Peyer's patch (tissue), 4 donors: Measurements from ENCODE around the gene DPCD. TPM values are rescaled to one million over a fixed set of nuclear protein-coding genes. Genes with fewer than 3 reads are reported as not detected.
A peak's percentile ranks its signal among the peaks of the same experiment; 100 is the strongest.
"Not testable (repeated sequence)": the region's sequence is repeated elsewhere in the genome, so short reads cannot be mapped to it uniquely, and the experiment has no call there.

Experiments
- DNase-seq, 3 donors: peaks; one replicate each; pipeline ENCODE4 v3.0.0-alpha.2; 2017 to 2019
- H3K27ac ChIP-seq, 4 donors: fragments of 200-600 bp; sonication (generic); one replicate each; pipeline ENCODE4 v1.5.1; 2016 to 2019
- H3K27me3 ChIP-seq, 2 donors: fragments of 200-600 bp; sonication (generic); one replicate each; pipeline ENCODE4 v1.5.1; 2019
- H3K36me3 ChIP-seq, 3 donors: fragments of 200-600 bp; sonication (generic); one replicate each; pipeline ENCODE4 v1.5.1; 2016 to 2019
- H3K4me1 ChIP-seq, 4 donors: fragments of 200-600 bp; sonication (generic); one replicate each; pipeline ENCODE4 v1.5.1; 2016 to 2019
- H3K4me3 ChIP-seq, 4 donors: fragments of 200-600 bp; sonication (generic); 1 replicate in 3 of 4; 2 replicates in 1 of 4; pipeline ENCODE4 v1.5.1; 2016 to 2019; ENCODE audit warnings: mild to moderate bottlenecking in 1 of 4
- H3K9me3 ChIP-seq, 4 donors: fragments of 200-600 bp; sonication (generic); one replicate each; pipeline ENCODE4 v1.5.1; 2016 to 2019; ENCODE audit warnings: mild to moderate bottlenecking in 1 of 4
- POLR2A ChIP-seq, 2 donors: fragments of 450-650 bp; IDR thresholded peaks; one replicate each; pipeline ENCODE4 v1.5.1; 2017; ENCODE audit warnings: antibody characterized with exemption in 2 of 2, mild to moderate bottlenecking in 2 of 2, moderate library complexity in 2 of 2
- total RNA-seq, 4 donors: library from RNA; depleted of rRNA; stranded (reverse); fragments of >200 nt; gene quantifications; one replicate each; pipeline ENCODE4 v1.1.0, GENCODE V29; 2016
- TF ChIP-seq, protein P1 (sequence below), 6 experiments: fragments of 450-650 bp in 4 of 6; fragments of 200-600 bp in 2 of 6; sonication (generic) in 1 of 6; IDR thresholded peaks; one replicate each; pipeline ENCODE4 v1.5.1; 2017 to 2019; ENCODE audit warnings: antibody characterized with exemption in 6 of 6, mild to moderate bottlenecking in 3 of 6, moderate library complexity in 1 of 6

The DPCD gene
- total RNA-seq, 4 donors from 2014 or later, result 2.3 to 14.0 (median 8.5) TPM

- no peaks in the 10 kb centered on the region for H3K27me3 ChIP-seq
- TF ChIP-seq, protein P1, sequence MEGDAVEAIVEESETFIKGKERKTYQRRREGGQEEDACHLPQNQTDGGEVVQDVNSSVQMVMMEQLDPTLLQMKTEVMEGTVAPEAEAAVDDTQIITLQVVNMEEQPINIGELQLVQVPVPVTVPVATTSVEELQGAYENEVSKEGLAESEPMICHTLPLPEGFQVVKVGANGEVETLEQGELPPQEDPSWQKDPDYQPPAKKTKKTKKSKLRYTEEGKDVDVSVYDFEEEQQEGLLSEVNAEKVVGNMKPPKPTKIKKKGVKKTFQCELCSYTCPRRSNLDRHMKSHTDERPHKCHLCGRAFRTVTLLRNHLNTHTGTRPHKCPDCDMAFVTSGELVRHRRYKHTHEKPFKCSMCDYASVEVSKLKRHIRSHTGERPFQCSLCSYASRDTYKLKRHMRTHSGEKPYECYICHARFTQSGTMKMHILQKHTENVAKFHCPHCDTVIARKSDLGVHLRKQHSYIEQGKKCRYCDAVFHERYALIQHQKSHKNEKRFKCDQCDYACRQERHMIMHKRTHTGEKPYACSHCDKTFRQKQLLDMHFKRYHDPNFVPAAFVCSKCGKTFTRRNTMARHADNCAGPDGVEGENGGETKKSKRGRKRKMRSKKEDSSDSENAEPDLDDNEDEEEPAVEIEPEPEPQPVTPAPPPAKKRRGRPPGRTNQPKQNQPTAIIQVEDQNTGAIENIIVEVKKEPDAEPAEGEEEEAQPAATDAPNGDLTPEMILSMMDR (IDR thresholded peaks at IDR 0.05), result no peak
- no peak for TF ChIP-seq POLR2A (IDR thresholded peaks at IDR 0.05)
- DNase-seq, result no peak
- no peak overlapping the region for H3K27ac ChIP-seq
- no peaks in the 10 kb centered on the region for H3K9me3 ChIP-seq
- no peak overlapping the region for H3K4me3 ChIP-seq
- H3K36me3 ChIP-seq, result peaks cover 0 to 64% (median 0%) of the 10 kb centered on the region in 3 donors
- H3K4me1 ChIP-seq, result no peaks in the 10 kb centered on the region
These were observed 36.5 kb downstream of the DPCD start for GRCh38 chr10:101624526-101625102.

- Histone ChIP-seq H3K27ac (no peak overlapping the region), H3K36me3 (peaks cover 0 to 65% (median 0%) of the 10 kb centered on the region in 3 donors), H3K4me1 (no peaks in the 10 kb centered on the region), H3K4me3 (no peak overlapping the region), H3K27me3 (no peaks in the 10 kb centered on the region), H3K9me3 (no peaks in the 10 kb centered on the region)
- TF ChIP-seq, protein P1 (IDR thresholded peaks at IDR 0.05), result no peak
- no peak for TF ChIP-seq POLR2A (IDR thresholded peaks at IDR 0.05)
- DNase-seq, result no peak
These were observed 37.8 kb downstream of the DPCD start for GRCh38 chr10:101625821-101626412.

- Histone ChIP-seq H3K4me3 (no peak overlapping the region), H3K27me3 (no peaks in the 10 kb centered on the region), H3K36me3 (peaks cover 0 to 34% (median 0%) of the 10 kb centered on the region in 3 donors), H3K27ac (no peak overlapping the region), H3K4me1 (no peaks in the 10 kb centered on the region), H3K9me3 (no peaks in the 10 kb centered on the region)
- no peak for TF ChIP-seq POLR2A (IDR thresholded peaks at IDR 0.05)
- TF ChIP-seq, protein P1 (IDR thresholded peaks at IDR 0.05), result no peak
- peak in 1 of 3 donors; percentile 7 for DNase-seq
These were observed 41.9 kb downstream of the DPCD start for GRCh38 chr10:101629837-101630632.

- no peak overlapping the region for H3K4me3 ChIP-seq
- H3K36me3 ChIP-seq, result peaks cover 0 to 30% (median 0%) of the 10 kb centered on the region in 3 donors
- H3K4me1 ChIP-seq, result no peaks in the 10 kb centered on the region
- H3K27ac ChIP-seq, result no peak overlapping the region
- TF ChIP-seq, protein P1 (IDR thresholded peaks at IDR 0.05), result no peak
- no peak for TF ChIP-seq POLR2A (IDR thresholded peaks at IDR 0.05)
- no peak for DNase-seq
- H3K27me3 ChIP-seq, result no peaks in the 10 kb centered on the region
- H3K9me3 ChIP-seq, result no peaks in the 10 kb centered on the region
These were observed 42.5 kb downstream of the DPCD start for GRCh38 chr10:101630633-101630920.

- Histone ChIP-seq H3K36me3 (peaks cover 0 to 32% (median 0%) of the 10 kb centered on the region in 3 donors), H3K4me1 (no peaks in the 10 kb centered on the region), H3K27ac (no peak overlapping the region), H3K4me3 (no peak overlapping the region), H3K9me3 (no peaks in the 10 kb centered on the region), H3K27me3 (no peaks in the 10 kb centered on the region)
- no peak for DNase-seq
- no peak for TF ChIP-seq POLR2A (IDR thresholded peaks at IDR 0.05)
- TF ChIP-seq, protein P1 (IDR thresholded peaks at IDR 0.05), result no peak
These were observed 43.8 kb downstream of the DPCD start for GRCh38 chr10:101631821-101632475.

DNA sequence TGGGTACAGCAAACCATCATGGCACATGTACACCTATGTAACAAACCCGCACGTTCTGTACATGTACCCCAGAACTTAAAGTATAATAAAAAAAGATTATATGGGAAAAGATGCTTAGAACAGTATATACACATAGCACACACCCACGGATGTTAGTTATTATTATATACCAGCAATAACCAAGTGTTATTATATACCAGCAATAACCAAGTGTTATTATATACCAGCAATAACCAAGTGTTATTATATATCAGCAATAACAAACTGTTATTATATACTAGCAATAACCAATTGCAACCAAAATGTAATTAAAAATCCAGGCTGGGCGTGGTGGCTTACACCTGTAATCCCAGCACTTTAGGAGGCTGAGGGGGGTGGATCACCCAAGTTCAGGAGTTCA is 45.4 kb downstream of the DPCD start:
- H3K9me3 ChIP-seq, H3K27ac ChIP-seq, DNase-seq, H3K27me3 ChIP-seq, H3K4me3 ChIP-seq, H3K4me1 ChIP-seq: not testable (repeated sequence)
- H3K36me3 ChIP-seq, result peaks cover 0 to 29% (median 0%) of the 10 kb centered on the region in 3 donors
